COLO668 (cell line): ENCODE data around the gene USP17L15.
"Not testable (repeated sequence)": the region's sequence is repeated elsewhere in the genome, so short reads cannot be mapped to it uniquely, and the experiment has no call there.

ENCODE experiments used
- DNase-seq: peaks from one replicate; lab custom pipeline; 2025; ENCODE audit not compliant: unreplicated experiment; lab: John Stamatoyannopoulos, UW

Gene USP17L15, protein sequence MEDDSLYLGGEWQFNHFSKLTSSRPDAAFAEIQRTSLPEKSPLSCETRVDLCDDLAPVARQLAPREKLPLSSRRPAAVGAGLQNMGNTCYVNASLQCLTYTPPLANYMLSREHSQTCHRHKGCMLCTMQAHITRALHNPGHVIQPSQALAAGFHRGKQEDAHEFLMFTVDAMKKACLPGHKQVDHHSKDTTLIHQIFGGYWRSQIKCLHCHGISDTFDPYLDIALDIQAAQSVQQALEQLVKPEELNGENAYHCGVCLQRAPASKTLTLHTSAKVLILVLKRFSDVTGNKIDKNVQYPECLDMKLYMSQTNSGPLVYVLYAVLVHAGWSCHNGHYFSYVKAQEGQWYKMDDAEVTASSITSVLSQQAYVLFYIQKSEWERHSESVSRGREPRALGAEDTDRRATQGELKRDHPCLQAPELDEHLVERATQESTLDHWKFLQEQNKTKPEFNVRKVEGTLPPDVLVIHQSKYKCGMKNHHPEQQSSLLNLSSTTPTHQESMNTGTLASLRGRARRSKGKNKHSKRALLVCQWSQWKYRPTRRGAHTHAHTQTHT

DNA sequence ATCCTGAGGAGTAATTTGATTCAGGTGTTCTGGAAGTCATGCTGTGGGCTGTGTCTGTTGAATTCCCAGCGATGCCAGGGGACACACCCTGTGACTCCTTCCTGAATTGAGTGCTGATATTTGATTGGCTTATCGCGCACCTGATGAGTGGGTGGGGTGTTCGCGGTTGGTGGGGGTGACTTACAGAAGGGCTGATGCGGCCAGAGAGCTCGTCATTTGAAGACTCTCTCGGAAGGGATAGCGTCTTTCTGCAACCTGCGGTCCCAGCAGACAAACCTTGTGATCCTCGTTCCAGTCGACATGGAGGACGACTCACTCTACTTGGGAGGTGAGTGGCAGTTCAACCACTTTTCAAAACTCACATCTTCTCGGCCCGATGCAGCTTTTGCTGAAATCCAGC is at the start of gene USP17L15:
USP17L15 (plus strand) TSS at position 301 of the 400 bp plus-strand sequence; CDS start at position 301, 0 bp downstream.
- DNase-seq = not testable (repeated sequence)

DNA sequence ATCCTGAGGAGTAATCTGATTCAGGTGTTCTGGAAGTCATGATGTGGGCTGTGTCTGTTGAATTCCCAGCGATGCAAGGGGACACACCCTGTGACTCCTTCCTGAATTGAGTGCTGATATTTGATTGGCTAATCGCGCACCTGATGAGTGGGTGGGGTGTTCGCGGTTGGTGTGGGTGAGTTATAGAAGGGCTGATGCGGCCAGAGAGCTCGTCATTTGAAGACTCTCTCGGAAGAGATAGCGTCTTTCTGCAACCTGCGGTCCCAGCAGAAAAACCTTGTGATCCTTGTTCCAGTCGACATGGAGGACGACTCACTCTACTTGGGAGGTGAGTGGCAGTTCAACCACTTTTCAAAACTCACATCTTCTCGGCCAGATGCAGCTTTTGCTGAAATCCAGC is 23.8 kb upstream of the USP17L15 start, which contains the start of gene USP17L10:
USP17L10 (plus strand) TSS at position 301 of the 400 bp plus-strand sequence; CDS start at position 301, 0 bp downstream.
- DNase-seq = not testable (repeated sequence)

DNA sequence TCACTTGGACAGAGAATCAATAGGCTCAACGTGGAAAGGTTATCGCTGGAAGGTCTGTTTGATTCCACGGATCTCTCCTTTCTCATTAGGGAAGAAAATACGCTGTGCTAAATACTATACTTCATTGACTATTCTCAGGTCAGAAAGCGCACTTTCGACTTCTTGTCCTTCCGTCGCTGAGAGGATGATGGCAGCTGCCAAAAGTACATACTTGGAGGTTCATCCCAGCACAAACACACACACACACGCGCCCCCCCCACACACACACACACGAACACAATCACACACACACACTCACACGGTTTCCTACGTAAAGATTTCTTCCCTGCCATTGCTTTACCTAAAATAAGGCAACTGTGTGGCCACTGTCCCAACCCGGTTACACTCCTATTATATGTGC is 19.5 kb upstream of the USP17L15 start:
- DNase-seq = not testable (repeated sequence)

DNA sequence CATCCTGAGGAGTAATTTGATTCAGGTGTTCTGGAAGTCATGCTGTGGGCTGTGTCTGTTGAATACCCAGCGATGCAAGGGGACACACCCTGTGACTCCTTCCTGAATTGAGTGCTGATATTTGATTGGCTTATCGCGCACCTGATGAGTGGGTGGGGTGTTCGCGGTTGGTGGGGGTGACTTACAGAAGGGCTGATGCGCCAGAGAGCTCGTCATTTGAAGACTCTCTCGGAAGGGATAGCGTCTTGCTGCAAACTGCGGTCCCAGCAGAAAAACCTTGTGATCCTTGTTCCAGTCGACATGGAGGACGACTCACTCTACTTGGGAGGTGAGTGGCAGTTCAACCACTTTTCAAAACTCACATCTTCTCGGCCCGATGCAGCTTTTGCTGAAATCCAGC is 19.1 kb upstream of the USP17L15 start, which contains the start of gene USP17L11:
USP17L11 (plus strand) TSS at position 301 of the 400 bp plus-strand sequence; CDS start at position 301, 0 bp downstream.
- not testable (repeated sequence) for DNase-seq

DNA sequence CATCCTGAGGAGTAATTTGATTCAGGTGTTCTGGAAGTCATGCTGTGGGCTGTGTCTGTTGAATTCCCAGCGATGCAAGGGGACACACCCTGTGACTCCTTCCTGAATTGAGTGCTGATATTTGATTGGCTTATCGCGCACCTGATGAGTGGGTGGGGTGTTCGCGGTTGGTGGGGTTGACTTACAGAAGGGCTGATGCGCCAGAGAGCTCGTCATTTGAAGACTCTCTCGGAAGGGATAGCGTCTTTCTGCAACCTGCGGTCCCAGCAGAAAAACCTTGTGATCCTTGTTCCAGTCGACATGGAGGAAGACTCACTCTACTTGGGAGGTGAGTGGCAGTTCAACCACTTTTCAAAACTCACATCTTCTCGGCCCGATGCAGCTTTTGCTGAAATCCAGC is 14.3 kb upstream of the USP17L15 start, which contains the start of gene USP17L12:
USP17L12 (plus strand) TSS at position 301 of the 400 bp plus-strand sequence; CDS start at position 301, 0 bp downstream.
- not testable (repeated sequence) for DNase-seq

DNA sequence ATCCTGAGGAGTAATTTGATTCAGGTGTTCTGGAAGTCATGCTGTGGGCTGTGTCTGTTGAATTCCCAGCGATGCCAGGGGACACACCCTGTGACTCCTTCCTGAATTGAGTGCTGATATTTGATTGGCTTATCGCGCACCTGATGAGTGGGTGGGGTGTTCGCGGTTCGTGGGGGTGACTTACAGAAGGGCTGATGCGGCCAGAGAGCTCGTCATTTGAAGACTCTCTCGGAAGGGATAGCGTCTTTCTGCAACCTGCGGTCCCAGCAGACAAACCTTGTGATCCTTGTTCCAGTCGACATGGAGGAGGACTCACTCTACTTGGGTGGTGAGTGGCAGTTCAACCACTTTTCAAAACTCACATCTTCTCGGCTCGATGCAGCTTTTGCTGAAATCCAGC is 9.6 kb upstream of the USP17L15 start, which contains the start of gene USP17L13:
USP17L13 (plus strand) TSS at position 301 of the 400 bp plus-strand sequence; CDS start at position 301, 0 bp downstream.
- not testable (repeated sequence) for DNase-seq

DNA sequence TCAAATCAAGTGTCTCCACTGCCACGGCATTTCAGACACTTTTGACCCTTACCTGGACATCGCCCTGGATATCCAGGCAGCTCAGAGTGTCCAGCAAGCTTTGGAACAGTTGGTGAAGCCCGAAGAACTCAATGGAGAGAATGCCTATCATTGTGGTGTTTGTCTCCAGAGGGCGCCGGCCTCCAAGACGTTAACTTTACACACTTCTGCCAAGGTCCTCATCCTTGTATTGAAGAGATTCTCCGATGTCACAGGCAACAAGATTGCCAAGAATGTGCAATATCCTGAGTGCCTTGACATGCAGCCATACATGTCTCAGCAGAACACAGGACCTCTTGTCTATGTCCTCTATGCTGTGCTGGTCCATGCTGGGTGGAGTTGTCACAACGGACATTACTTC is 3.9 kb upstream of the USP17L15 start:
- DNase-seq = not testable (repeated sequence)

DNA sequence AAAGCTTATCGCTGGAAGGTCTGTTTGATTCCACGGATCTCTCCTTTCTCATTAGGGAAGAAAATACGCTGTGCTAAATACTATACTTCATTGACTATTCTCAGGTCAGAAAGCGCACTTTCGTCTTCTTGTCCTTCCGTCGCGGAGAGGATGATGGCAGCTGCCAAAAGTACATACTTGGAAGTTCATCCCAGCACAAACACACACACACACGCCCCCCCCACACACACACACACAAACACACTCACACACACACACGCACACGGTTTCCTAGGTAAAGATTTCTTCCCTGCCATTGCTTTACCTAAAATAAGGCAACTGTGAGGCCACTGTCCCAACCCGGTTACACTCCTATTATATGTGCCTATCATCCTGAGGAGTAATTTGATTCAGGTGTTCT is 4.3 kb downstream of the USP17L15 start:
- DNase-seq = not testable (repeated sequence)

DNA sequence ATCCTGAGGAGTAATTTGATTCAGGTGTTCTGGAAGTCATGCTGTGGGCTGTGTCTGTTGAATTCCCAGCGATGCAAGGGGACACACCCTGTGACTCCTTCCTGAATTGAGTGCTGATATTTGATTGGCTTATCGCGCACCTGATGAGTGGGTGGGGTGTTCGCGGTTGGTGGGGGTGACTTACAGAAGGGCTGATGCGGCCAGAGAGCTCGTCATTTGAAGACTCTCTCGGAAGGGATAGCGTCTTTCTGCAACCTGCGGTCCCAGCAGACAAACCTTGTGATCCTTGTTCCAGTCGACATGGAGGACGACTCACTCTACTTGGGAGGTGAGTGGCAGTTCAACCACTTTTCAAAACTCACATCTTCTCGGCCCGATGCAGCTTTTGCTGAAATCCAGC is 9.4 kb downstream of the USP17L15 start, which contains the start of gene USP17L17:
USP17L17 (plus strand) TSS at position 301 of the 400 bp plus-strand sequence; CDS start at position 301, 0 bp downstream.
- not testable (repeated sequence) for DNase-seq

DNA sequence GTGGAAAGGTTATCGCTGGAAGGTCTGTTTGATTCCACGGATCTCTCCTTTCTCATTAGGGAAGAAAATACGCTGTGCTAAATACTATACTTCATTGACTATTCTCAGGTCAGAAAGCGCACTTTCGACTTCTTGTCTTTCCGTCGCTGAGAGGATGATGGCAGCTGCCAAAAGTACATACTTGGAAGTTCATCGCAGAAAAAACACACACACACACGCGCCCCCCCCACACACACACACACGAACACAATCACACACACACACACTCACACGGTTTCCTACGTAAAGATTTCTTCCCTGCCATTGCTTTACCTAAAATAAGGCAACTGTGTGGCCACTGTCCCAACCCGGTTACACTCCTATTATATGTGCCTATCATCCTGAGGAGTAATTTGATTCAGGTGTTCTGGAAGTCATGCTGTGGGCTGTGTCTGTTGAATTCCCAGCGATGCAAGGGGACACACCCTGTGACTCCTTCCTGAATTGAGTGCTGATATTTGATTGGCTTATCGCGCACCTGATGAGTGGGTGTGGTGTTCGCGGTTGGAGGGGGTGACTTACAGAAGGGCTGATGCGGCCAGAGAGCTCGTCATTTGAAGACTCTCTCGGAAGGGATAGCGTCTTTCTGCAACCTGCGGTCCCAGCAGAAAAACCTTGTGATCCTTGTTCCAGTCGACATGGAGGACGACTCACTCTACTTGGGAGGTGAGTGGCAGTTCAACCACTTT is 13.9 kb downstream of the USP17L15 start, which contains the start of gene USP17L18:
USP17L18 (plus strand) TSS at position 678 of the 728 bp plus-strand sequence; CDS start at position 678, 0 bp downstream.
- DNase-seq = not testable (repeated sequence)

DNA sequence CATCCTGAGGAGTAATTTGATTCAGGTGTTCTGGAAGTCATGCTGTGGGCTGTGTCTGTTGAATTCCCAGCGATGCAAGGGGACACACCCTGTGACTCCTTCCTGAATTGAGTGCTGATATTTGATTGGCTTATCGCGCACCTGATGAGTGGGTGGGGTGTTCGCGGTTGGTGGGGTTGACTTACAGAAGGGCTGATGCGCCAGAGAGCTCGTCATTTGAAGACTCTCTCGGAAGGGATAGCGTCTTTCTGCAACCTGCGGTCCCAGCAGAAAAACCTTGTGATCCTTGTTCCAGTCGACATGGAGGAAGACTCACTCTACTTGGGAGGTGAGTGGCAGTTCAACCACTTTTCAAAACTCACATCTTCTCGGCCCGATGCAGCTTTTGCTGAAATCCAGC is 18.9 kb downstream of the USP17L15 start, which contains the start of gene USP17L19:
USP17L19 (plus strand) TSS at position 301 of the 400 bp plus-strand sequence; CDS start at position 301, 0 bp downstream.
- DNase-seq = not testable (repeated sequence)

DNA sequence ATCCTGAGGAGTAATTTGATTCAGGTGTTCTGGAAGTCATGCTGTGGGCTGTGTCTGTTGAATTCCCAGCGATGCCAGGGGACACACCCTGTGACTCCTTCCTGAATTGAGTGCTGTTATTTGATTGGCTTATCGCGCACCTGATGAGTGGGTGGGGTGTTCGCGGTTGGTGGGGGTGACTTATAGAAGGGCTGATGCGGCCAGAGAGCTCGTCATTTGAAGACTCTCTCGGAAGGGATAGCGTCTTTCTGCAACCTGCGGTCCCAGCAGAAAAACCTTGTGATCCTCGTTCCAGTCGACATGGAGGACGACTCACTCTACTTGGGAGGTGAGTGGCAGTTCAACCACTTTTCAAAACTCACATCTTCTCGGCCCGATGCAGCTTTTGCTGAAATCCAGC is 23.6 kb downstream of the USP17L15 start, which contains the start of gene USP17L20:
USP17L20 (plus strand) TSS at position 301 of the 400 bp plus-strand sequence; CDS start at position 301, 0 bp downstream.
- not testable (repeated sequence) for DNase-seq

DNA sequence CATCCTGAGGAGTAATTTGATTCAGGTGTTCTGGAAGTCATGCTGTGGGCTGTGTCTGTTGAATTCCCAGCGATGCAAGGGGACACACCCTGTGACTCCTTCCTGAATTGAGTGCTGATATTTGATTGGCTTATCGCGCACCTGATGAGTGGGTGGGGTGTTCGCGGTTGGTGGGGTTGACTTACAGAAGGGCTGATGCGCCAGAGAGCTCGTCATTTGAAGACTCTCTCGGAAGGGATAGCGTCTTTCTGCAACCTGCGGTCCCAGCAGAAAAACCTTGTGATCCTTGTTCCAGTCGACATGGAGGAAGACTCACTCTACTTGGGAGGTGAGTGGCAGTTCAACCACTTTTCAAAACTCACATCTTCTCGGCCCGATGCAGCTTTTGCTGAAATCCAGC is 28.4 kb downstream of the USP17L15 start, which contains the start of gene USP17L21:
USP17L21 (plus strand) TSS at position 301 of the 400 bp plus-strand sequence; CDS start at position 301, 0 bp downstream.
- DNase-seq = not testable (repeated sequence)

DNA sequence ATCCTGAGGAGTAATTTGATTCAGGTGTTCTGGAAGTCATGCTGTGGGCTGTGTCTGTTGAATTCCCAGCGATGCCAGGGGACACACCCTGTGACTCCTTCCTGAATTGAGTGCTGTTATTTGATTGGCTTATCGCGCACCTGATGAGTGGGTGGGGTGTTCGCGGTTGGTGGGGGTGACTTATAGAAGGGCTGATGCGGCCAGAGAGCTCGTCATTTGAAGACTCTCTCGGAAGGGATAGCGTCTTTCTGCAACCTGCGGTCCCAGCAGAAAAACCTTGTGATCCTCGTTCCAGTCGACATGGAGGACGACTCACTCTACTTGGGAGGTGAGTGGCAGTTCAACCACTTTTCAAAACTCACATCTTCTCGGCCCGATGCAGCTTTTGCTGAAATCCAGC is 33.1 kb downstream of the USP17L15 start, which contains the start of gene USP17L22:
USP17L22 (plus strand) TSS at position 301 of the 400 bp plus-strand sequence; CDS start at position 301, 0 bp downstream.
- DNase-seq = not testable (repeated sequence)

DNA sequence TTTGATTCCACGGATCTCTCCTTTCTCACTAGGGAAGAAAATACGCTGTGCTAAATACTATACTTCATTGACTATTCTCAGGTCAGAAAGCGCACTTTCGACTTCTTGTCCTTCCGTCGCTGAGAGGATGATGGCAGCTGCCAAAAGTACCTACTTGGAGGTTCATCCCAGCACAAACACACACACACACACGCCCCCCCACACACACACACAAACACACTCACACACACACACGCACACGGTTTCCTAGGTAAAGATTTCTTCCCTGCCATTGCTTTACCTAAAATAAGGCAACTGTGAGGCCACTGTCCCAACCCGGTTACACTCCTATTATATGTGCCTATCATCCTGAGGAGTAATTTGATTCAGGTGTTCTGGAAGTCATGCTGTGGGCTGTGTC is 37.5 kb downstream of the USP17L15 start:
- DNase-seq = not testable (repeated sequence)
